HEK293 (cell line): ENCODE results near the gene PPFIA2.

Experiments used
- CTCF ChIP-seq: fragments of 450-650 bp; formaldehyde crosslinking; IDR thresholded peaks from 2 replicates; pipeline ENCODE4 v1.5.1; 2016; ENCODE audit warnings: missing biosample characterization, missing genetic modification characterization
- ZBTB11 ChIP-seq: fragments of 450-650 bp; formaldehyde crosslinking; conservative IDR thresholded peaks from 2 replicates; pipeline ENCODE4 v1.5.1; 2016; ENCODE audit warnings: low read depth, missing biosample characterization, missing genetic modification characterization
- ZNF266 ChIP-seq: fragments of 450-650 bp; formaldehyde crosslinking; IDR thresholded peaks from 2 replicates; pipeline ENCODE4 v1.5.1; 2016; ENCODE audit warnings: missing biosample characterization, missing genetic modification characterization, low read depth

GRCh38 chr12:81558031-81558430 lies 201.1 kb downstream of the PPFIA2 start:
- TF ChIP-seq CTCF (tag by site-specific recombination) (no peak), ZBTB11 (tag by site-specific recombination) (no peak), ZNF266 (no peak)
